B cell (primary cell): ENCODE data around the gene RRAGC. TPM values are rescaled to one million over a fixed set of nuclear protein-coding genes. Genes with fewer than 3 reads are reported as not detected.
"Not testable (repeated sequence)": the region's sequence is repeated elsewhere in the genome, so short reads cannot be mapped to it uniquely, and the experiment has no call there.

ENCODE experiments used
- ATAC-seq: fragments of 200-7000 bp; cut with Tn5 transposase; one replicate; pipeline ENCODE4 v1.10.0; 2021; ENCODE audit warnings: low read depth, mild to moderate bottlenecking, moderate number of reproducible peaks, moderate library complexity
- CTCF ChIA-PET: fragments of 350-600 bp; sonication (Branson Sonifier 250); formaldehyde crosslinking; loops from one replicate; lab custom pipeline; 2021; ENCODE audit warnings: antibody characterized with exemption, inconsistent platforms; lab: Charles Lee
- POLR2A ChIA-PET: fragments of 350-600 bp; sonication (Branson Sonifier 250); formaldehyde crosslinking; loops from one replicate; lab custom pipeline; 2021; ENCODE audit warnings: antibody characterized with exemption; lab: Charles Lee
- DNase-seq: peaks from one replicate; pipeline ENCODE4 v3.0.0; 2013
- H2AFZ ChIP-seq: 2 replicates; pipeline ENCODE4 v1.6.1; 2012; ENCODE audit warnings: mild to moderate bottlenecking, low read depth, low read length; ENCODE audit not compliant: insufficient read depth, poor library complexity, severe bottlenecking
- H3K27ac ChIP-seq, 2 donors: 1 replicate in 1 of 2; 2 replicates in 1 of 2; pipeline ENCODE4 v1.5.1; 2012 to 2013; ENCODE audit warnings: low read length in 2 of 2, mild to moderate bottlenecking in 2 of 2, moderate library complexity in 1 of 2
- H3K27me3 ChIP-seq, 4 experiments: fragments of 200-600 bp in 1 of 4; sonication (generic) in 1 of 4; replicated peaks in 1 of 4; 1 replicate in 2 of 4; 2 replicates in 2 of 4; pipeline versions ENCODE4 v1.6.1 to v1.7.0; 2013 to 2016; ENCODE audit warnings: low read length in 3 of 4, mild to moderate bottlenecking in 2 of 4, mixed read lengths in 1 of 4, moderate library complexity in 1 of 4; ENCODE audit not compliant: insufficient read depth in 4 of 4, control insufficient read depth in 3 of 4; ENCODE audit errors: control extremely low read depth in 1 of 4
- H3K36me3 ChIP-seq, 2 experiments: replicated peaks in 1 of 2; 1 replicate in 1 of 2; 2 replicates in 1 of 2; pipeline versions ENCODE4 v1.6.1 to v1.7.1; 2013; ENCODE audit warnings: low read length in 1 of 2; ENCODE audit not compliant: insufficient read depth in 2 of 2, control insufficient read depth in 1 of 2; ENCODE audit errors: control extremely low read depth in 1 of 2, extremely low read depth in 1 of 2
- H3K4me1 ChIP-seq, 2 donors: fragments of 200-600 bp in 1 of 2; sonication (generic) in 1 of 2; 1 replicate in 1 of 2; 2 replicates in 1 of 2; pipeline versions ENCODE4 v1.5.1 to v1.6.1; 2013 to 2017; ENCODE audit warnings: low read length in 2 of 2; ENCODE audit not compliant: control insufficient read depth in 2 of 2, insufficient read depth in 2 of 2
- H3K4me2 ChIP-seq: replicated peaks from 2 replicates; pipeline ENCODE3; 2012; ENCODE audit warnings: mild to moderate bottlenecking, low read depth, low read length; ENCODE audit not compliant: poor library complexity, severe bottlenecking
- H3K4me3 ChIP-seq, 5 experiments: fragments of 200-600 bp in 1 of 5; sonication (generic) in 1 of 5; 1 replicate in 3 of 5; 2 replicates in 2 of 5; pipeline versions ENCODE4 v1.5.1 to v1.7.0; 2011 to 2016; ENCODE audit warnings: low read length in 4 of 5, mild to moderate bottlenecking in 4 of 5, low read depth in 2 of 5, control low read depth in 1 of 5, moderate library complexity in 1 of 5; ENCODE audit not compliant: insufficient read depth in 1 of 5; ENCODE audit errors: control extremely low read depth in 1 of 5, extremely low read depth in 1 of 5
- H3K79me2 ChIP-seq: fragments of 200-600 bp; sonication (generic); one replicate; pipeline ENCODE4 v1.6.0; 2016; ENCODE audit warnings: low read length; ENCODE audit not compliant: control insufficient read depth, insufficient read depth
- H3K9ac ChIP-seq: fragments of 200-600 bp; sonication (generic); 2 replicates; pipeline ENCODE4 v1.6.1; 2017; ENCODE audit warnings: mild to moderate bottlenecking, low read length, moderate library complexity
- H3K9me3 ChIP-seq, 3 donors: one replicate each; pipeline versions ENCODE4 v1.6.1 to v1.7.1; 2013; ENCODE audit warnings: low read length in 2 of 3; ENCODE audit not compliant: control insufficient read depth in 2 of 3, insufficient read depth in 1 of 3; ENCODE audit errors: control extremely low read depth in 1 of 3
- H4K20me1 ChIP-seq: 2 replicates; pipeline ENCODE4 v1.6.0; 2012; ENCODE audit warnings: mild to moderate bottlenecking, low read length; ENCODE audit not compliant: insufficient read depth, control insufficient read depth, poor library complexity, severe bottlenecking
- H3K27ac Mint-ChIP-seq: one replicate; pipeline ENCODE4 v1.8.0; 2021; ENCODE audit warnings: mixed read lengths
- H3K27me3 Mint-ChIP-seq: one replicate; pipeline ENCODE4 v1.8.0; 2021; ENCODE audit warnings: mixed read lengths
- H3K4me1 Mint-ChIP-seq: one replicate; pipeline ENCODE4 v1.8.0; 2021; ENCODE audit warnings: mixed read lengths
- H3K4me3 Mint-ChIP-seq: one replicate; pipeline ENCODE4 v1.8.0; 2021; ENCODE audit warnings: mixed read lengths
- H3K9me3 Mint-ChIP-seq: one replicate; pipeline ENCODE4 v1.8.0; 2022; ENCODE audit warnings: mixed read lengths; ENCODE audit not compliant: insufficient read depth
- EZH2 ChIP-seq: IDR thresholded peaks from 2 replicates; pipeline ENCODE4 v1.6.1; 2012; ENCODE audit warnings: borderline replicate concordance, low read depth, mild to moderate bottlenecking, moderate library complexity, low read length; ENCODE audit not compliant: insufficient read depth, poor library complexity, severe bottlenecking
- WGBS: methylation state at CpG from one replicate; pipeline ENCODE4 v1.1.5; 2013; ENCODE audit warnings: missing lambda C conversion rate; ENCODE audit not compliant: insufficient coverage; 5-methylcytosine and 5-hydroxymethylcytosine counted together
- intact Hi-C: fragments of 100-400 bp; cut with micrococcal nuclease; formaldehyde crosslinking; loops from one replicate; pipeline ENCODE4 v1.10.0; 2022
- polyA plus RNA-seq: library from polyadenylated mRNA; depleted of rRNA; stranded (reverse); fragments of >200 nt; gene quantifications from 2 replicates; pipeline ENCODE4 v1.2.3, GENCODE V29; 2012
- total RNA-seq, 2 donors: library from RNA; stranded (reverse); fragments of 120-200 nt in 1 of 2; gene quantifications; 1 replicate in 1 of 2; 2 replicates in 1 of 2; pipeline versions ENCODE4 v1.2.3 to v1.2.4, GENCODE V29; 2013 to 2022
- TF ChIP-seq, protein P1 (sequence below): fragments of 200-600 bp; IDR thresholded peaks from one replicate; pipeline ENCODE4 v1.8.0; 2022; ENCODE audit warnings: antibody characterized with exemption, mild to moderate bottlenecking

Gene RRAGC
- total and polyA plus RNA-seq, 2 donors (not counting 1 experiment from before 2014, with no cell fraction given), result 11.4 to 37.6 TPM

DNA sequence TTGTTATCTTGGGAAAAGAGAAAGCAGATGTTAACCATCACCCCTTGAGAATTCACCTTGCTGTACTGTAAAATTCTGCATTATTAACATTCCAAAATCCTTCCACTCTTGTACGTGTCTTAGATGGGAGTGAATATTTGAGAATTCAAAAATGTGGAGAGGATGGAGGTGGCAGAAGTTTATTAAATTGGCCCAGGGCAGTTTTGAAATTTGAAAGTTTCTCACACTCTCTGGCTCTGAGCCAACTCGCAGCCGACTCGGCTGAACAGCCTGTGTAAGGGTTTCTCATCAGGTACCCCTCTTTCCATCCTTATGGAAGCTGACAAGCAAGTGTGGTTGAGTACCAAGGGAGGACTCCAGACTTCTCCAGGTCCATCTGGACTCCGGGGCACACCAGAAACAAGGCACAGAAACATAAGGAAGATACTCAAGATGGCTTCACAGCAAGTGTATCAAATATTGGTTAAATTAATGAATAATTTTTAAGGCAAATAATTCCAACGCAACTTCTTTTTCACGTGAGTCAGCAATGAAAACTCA lies 45.1 kb downstream of the RRAGC start:
- H3K79me2 ChIP-seq, result no peaks in the 10 kb centered on the region
- Mint-ChIP-seq H3K27ac (no peak overlapping the region), H3K27me3 (peaks cover 81% of the 10 kb centered on the region), H3K4me1 (peaks cover 17% of the 10 kb centered on the region), H3K4me3 (no peak overlapping the region), H3K9me3 (no peaks in the 10 kb centered on the region)
- no peak overlapping the region for H2AFZ ChIP-seq
- H3K9me3 ChIP-seq, result peaks cover 0 to 21% (median 5%) of the 10 kb centered on the region in 3 donors
- H3K36me3 ChIP-seq, result no peaks in the 10 kb centered on the region
- no peak overlapping the region for H3K9ac ChIP-seq
- DNase-seq, result no peak
- peaks cover 0 to 52% (median 32%) of the 10 kb centered on the region in 4 experiments for H3K27me3 ChIP-seq
- no peaks in the 10 kb centered on the region for H4K20me1 ChIP-seq
- ATAC-seq, result no peak
- TF ChIP-seq, protein P1, sequence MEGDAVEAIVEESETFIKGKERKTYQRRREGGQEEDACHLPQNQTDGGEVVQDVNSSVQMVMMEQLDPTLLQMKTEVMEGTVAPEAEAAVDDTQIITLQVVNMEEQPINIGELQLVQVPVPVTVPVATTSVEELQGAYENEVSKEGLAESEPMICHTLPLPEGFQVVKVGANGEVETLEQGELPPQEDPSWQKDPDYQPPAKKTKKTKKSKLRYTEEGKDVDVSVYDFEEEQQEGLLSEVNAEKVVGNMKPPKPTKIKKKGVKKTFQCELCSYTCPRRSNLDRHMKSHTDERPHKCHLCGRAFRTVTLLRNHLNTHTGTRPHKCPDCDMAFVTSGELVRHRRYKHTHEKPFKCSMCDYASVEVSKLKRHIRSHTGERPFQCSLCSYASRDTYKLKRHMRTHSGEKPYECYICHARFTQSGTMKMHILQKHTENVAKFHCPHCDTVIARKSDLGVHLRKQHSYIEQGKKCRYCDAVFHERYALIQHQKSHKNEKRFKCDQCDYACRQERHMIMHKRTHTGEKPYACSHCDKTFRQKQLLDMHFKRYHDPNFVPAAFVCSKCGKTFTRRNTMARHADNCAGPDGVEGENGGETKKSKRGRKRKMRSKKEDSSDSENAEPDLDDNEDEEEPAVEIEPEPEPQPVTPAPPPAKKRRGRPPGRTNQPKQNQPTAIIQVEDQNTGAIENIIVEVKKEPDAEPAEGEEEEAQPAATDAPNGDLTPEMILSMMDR, result no peak
- TF ChIP-seq EZH2, result no peak
- ChIA-PET POLR2A (no interaction called here), CTCF (no interaction called here)
- H3K4me2 ChIP-seq, result no peak overlapping the region
- H3K27ac ChIP-seq, result no peak overlapping the region
- H3K4me3 ChIP-seq, result no peak overlapping the region
- 87% methylated on average over 3 of the region's 7 CpGs for WGBS
- peaks cover 17 to 19% of the 10 kb centered on the region in 2 donors for H3K4me1 ChIP-seq
- intact Hi-C loops, result no loop called here

DNA sequence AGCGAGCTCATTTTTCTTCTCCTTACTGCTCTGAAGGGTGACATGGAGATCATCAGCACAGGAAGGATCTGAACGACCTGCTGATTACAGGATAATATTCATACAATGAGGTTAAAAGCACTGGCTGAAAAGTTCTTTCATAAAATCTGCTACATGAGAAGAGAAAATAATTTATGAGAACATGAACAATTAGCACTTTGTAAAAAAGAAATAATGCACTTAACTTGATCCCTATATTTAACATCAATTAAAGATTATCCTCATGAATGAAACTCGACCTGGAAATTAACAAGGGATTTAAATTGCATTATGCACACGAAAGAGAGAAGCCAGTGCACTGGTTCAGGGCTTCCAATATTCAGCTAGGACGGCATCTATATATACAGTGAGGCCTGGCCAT lies 46.6 kb downstream of the RRAGC start:
- WGBS, result 85% methylated on average over 3 of the region's 5 CpGs
- H3K9ac ChIP-seq, result no peak overlapping the region
- H3K27me3 ChIP-seq, result peaks cover 0 to 38% (median 20%) of the 10 kb centered on the region in 4 experiments
- CTCF ChIA-PET, result interaction anchor here (0.7 kb wide), 1 partner anchor 9 kb away, joined by 3 read pairs; no protein-coding TSS in a partner anchor
- peaks cover 13% of the 10 kb centered on the region for H3K4me1 Mint-ChIP-seq
- H3K27ac Mint-ChIP-seq, result no peak overlapping the region
- peaks cover 10% of the 10 kb centered on the region in 2 donors for H3K4me1 ChIP-seq
- no peak overlapping the region for H3K4me3 ChIP-seq
- DNase-seq (no peak), ATAC-seq (no peak)
- no peak overlapping the region for H3K4me2 ChIP-seq
- POLR2A ChIA-PET, result no interaction called here
- H4K20me1 ChIP-seq, result no peaks in the 10 kb centered on the region
- H3K27me3 Mint-ChIP-seq, result peaks cover 83% of the 10 kb centered on the region
- H3K9me3 Mint-ChIP-seq, result no peaks in the 10 kb centered on the region
- H2AFZ ChIP-seq, result no peak overlapping the region
- intact Hi-C loops, result no loop called here
- no peak overlapping the region for H3K4me3 Mint-ChIP-seq
- no peaks in the 10 kb centered on the region for H3K36me3 ChIP-seq
- TF ChIP-seq EZH2, result no peak
- TF ChIP-seq, protein P1, result no peak
- H3K27ac ChIP-seq, result no peak overlapping the region
- peaks cover 0 to 21% (median 5%) of the 10 kb centered on the region in 3 donors for H3K9me3 ChIP-seq
- no peaks in the 10 kb centered on the region for H3K79me2 ChIP-seq

DNA sequence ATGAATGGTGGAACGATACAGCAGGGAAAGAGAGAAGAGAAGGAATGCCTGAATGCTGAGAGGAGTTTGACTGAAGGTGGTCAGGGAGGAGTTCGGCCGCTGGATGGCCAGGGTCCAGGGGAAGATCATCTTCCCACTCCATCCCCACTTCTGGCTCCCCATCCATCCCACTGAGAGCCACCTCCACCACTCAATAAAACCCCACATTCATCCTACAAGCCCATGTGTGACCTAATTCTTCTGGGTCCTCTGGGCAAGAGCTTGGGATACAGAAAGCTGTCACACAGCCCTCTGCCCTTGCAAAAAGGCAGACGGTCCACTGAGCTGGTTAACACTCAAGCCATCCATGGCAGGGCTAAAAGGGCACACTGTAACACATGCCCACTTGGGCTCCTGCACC lies 48.1 kb downstream of the RRAGC start:
- H3K9ac ChIP-seq, H3K79me2 ChIP-seq, ATAC-seq, H3K9me3 Mint-ChIP-seq, H3K36me3 ChIP-seq, POLR2A ChIA-PET, H3K27ac ChIP-seq, H3K4me2 ChIP-seq, H3K9me3 ChIP-seq, DNase-seq, intact Hi-C loops, H4K20me1 ChIP-seq, H3K4me3 Mint-ChIP-seq, H3K4me1 Mint-ChIP-seq, H3K27ac Mint-ChIP-seq, H3K4me1 ChIP-seq, H3K4me3 ChIP-seq, H2AFZ ChIP-seq: not testable (repeated sequence)
- CTCF ChIA-PET, result interaction anchor here (0.6 to 1.0 kb wide), 2 partner anchors 8 to 875 kb away, joined by 3 read pairs; no protein-coding TSS in a partner anchor
- WGBS, result 81% methylated on average over 2 of the region's 4 CpGs
- peaks cover 0 to 26% (median 10%) of the 10 kb centered on the region in 4 experiments for H3K27me3 ChIP-seq
- peaks cover 83% of the 10 kb centered on the region for H3K27me3 Mint-ChIP-seq
